Stomach (tissue), 9 donors: ENCODE results near the gene CLRN1. TPM values are rescaled to one million over a fixed set of nuclear protein-coding genes. Genes with fewer than 3 reads are reported as not detected.

ENCODE experiments used
- DNase-seq, 2 donors: peaks; one replicate each; pipeline versions ENCODE4 v3.0.0 to v3.0.0-alpha.2; 2013 to 2019
- H3K27ac ChIP-seq, 5 donors: fragments of 200-600 bp in 4 of 5; sonication (generic) in 4 of 5; one replicate each; pipeline ENCODE4 v1.5.1; 2013 to 2019; ENCODE audit warnings: mild to moderate bottlenecking in 1 of 5, moderate library complexity in 1 of 5
- H3K27me3 ChIP-seq, 3 donors: fragments of 200-600 bp; sonication (generic); one replicate each; pipeline ENCODE4 v1.5.1; 2017 to 2019; ENCODE audit warnings: mixed run types in 1 of 3
- H3K36me3 ChIP-seq, 4 donors: fragments of 200-600 bp; sonication (generic); 1 replicate in 3 of 4; 2 replicates in 1 of 4; pipeline ENCODE4 v1.5.1; 2016 to 2019
- H3K4me1 ChIP-seq, 4 donors: fragments of 200-600 bp; sonication (generic); one replicate each; pipeline ENCODE4 v1.5.1; 2016 to 2019
- H3K4me3 ChIP-seq, 4 donors: fragments of 200-600 bp; sonication (generic) in 3 of 4; one replicate each; pipeline ENCODE4 v1.5.1; 2016 to 2019; ENCODE audit warnings: mild to moderate bottlenecking in 1 of 4
- H3K9me3 ChIP-seq, 4 donors: fragments of 200-600 bp; sonication (generic); one replicate each; pipeline ENCODE4 v1.5.1; 2016 to 2019
- EP300 ChIP-seq: sonication (generic); formaldehyde crosslinking; IDR thresholded peaks from one replicate; pipeline ENCODE4 v1.6.1; 2017; ENCODE audit warnings: antibody characterized with exemption
- POLR2A ChIP-seq, 4 donors: fragments of 450-650 bp; IDR thresholded peaks; one replicate each; pipeline ENCODE4 v1.6.1; 2016; ENCODE audit warnings: antibody characterized with exemption in 4 of 4, control low read depth in 2 of 4, mild to moderate bottlenecking in 1 of 4, moderate library complexity in 1 of 4
- POLR2AphosphoS5 ChIP-seq, 3 donors: sonication (generic); formaldehyde crosslinking; IDR thresholded peaks; one replicate each; pipeline ENCODE4 v1.6.1; 2016; ENCODE audit warnings: antibody characterized with exemption in 3 of 3
- WGBS, 5 donors: extraction: QIAGEN DNeasy Blood & Tissue Kit in 3 of 5; methylation state at CpG; one replicate each; pipeline versions ENCODE4 v1.1.5 to v1.1.7; 2013 to 2018; 5-methylcytosine and 5-hydroxymethylcytosine counted together
- intact Hi-C: fragments of 100-400 bp; cut with DNase I; formaldehyde crosslinking; loops from one replicate; pipeline ENCODE4 v1.15.1; 2023; ENCODE audit warnings: low total_unique reads
- polyA plus RNA-seq, 3 donors: library from polyadenylated mRNA; stranded (reverse); fragments of 200-250 nt; gene quantifications; one replicate each; pipeline ENCODE4 v1.2.3, GENCODE V29; 2013
- total RNA-seq, 5 donors: library from RNA; depleted of rRNA; stranded (reverse); fragments of >200 nt; gene quantifications; one replicate each; pipeline versions ENCODE4 v1.1.0 to v1.2.3, GENCODE V29; 2014 to 2016
- TF ChIP-seq, protein P1 (sequence below), 7 experiments: fragments of 450-650 bp in 4 of 7; fragments of 200-600 bp in 3 of 7; sonication (generic) in 3 of 7; IDR thresholded peaks; one replicate each; pipeline ENCODE4 v1.5.1; 2016 to 2019; ENCODE audit warnings: antibody characterized with exemption in 7 of 7, control low read depth in 2 of 7, mild to moderate bottlenecking in 1 of 7
- donor health status: healthy with polysubstance abuse.
- donor health status: Bipolar disorder and iron deficiency.
- donor health status: healthy.

The CLRN1 gene
- total and polyA plus RNA-seq, 8 donors = not detected

DNA sequence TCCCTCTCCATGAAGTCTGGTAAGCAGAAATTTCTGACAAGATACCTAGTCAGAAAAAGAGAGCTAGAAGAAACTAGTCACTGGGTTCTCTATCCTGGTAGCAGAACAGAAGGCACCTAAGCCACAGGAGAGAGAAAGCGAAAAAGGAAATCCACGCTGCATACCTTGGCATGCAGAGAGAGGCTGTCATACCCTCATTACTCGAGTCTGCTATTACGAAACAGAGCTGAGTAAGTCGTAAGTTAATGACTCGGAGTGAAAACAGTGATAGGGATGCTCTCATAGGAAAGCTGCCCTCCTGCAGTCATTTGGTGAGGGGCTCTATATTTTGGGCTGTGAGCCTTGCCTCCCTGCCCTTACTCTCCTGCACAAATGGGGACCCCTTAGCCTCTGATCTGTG lies 16.2 kb downstream of the CLRN1 start:
- Histone ChIP-seq H3K27ac (no peak overlapping the region), H3K9me3 (no peaks in the 10 kb centered on the region), H3K27me3 (no peaks in the 10 kb centered on the region), H3K4me1 (no peaks in the 10 kb centered on the region), H3K36me3 (no peaks in the 10 kb centered on the region), H3K4me3 (no peak overlapping the region)
- intact Hi-C loops = no loop called here
- TF ChIP-seq, protein P1, sequence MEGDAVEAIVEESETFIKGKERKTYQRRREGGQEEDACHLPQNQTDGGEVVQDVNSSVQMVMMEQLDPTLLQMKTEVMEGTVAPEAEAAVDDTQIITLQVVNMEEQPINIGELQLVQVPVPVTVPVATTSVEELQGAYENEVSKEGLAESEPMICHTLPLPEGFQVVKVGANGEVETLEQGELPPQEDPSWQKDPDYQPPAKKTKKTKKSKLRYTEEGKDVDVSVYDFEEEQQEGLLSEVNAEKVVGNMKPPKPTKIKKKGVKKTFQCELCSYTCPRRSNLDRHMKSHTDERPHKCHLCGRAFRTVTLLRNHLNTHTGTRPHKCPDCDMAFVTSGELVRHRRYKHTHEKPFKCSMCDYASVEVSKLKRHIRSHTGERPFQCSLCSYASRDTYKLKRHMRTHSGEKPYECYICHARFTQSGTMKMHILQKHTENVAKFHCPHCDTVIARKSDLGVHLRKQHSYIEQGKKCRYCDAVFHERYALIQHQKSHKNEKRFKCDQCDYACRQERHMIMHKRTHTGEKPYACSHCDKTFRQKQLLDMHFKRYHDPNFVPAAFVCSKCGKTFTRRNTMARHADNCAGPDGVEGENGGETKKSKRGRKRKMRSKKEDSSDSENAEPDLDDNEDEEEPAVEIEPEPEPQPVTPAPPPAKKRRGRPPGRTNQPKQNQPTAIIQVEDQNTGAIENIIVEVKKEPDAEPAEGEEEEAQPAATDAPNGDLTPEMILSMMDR (IDR thresholded peaks at IDR 0.05) = no peak
- TF ChIP-seq EP300 (no peak), POLR2AphosphoS5 (IDR thresholded peaks at IDR 0.05) (no peak), POLR2A (IDR thresholded peaks at IDR 0.05) (no peak)
- WGBS, 5 donors = 55 to 68% (median 60%) methylated on average over 6 of the region's 6 CpGs
- DNase-seq = no peak

DNA sequence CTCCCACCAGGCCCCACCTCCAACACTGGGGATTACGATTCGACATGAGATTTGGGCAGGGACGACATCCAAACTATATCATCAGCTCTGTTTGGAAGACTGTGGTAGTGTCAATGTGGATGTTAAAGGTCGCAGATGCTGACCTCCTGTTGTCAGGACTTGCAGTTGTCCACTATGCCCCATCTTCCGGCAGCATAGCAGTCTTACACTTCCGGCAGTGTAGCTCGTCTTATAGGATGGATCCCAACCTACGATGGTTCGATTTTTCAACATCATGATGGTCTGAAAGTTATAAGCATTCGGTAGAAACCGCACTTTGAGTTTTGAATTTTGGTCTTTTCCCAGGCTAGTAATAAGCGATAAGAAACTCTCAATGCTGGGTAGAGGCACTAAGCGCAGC lies 20.6 kb downstream of the CLRN1 start:
- no peaks in the 10 kb centered on the region for H3K4me1 ChIP-seq
- H3K27me3 ChIP-seq = no peaks in the 10 kb centered on the region
- H3K4me3 ChIP-seq = no peak overlapping the region
- H3K36me3 ChIP-seq = no peaks in the 10 kb centered on the region
- WGBS, 5 donors = 90 to 96% (median 92%) methylated on average over 13 of the region's 13 CpGs
- DNase-seq = no peak
- no peaks in the 10 kb centered on the region for H3K9me3 ChIP-seq
- H3K27ac ChIP-seq = no peak overlapping the region
- intact Hi-C loops = no loop called here
- TF ChIP-seq POLR2AphosphoS5 (IDR thresholded peaks at IDR 0.05) (no peak), POLR2A (IDR thresholded peaks at IDR 0.05) (no peak), EP300 (no peak)
- TF ChIP-seq, protein P1 (IDR thresholded peaks at IDR 0.05) = no peak

DNA sequence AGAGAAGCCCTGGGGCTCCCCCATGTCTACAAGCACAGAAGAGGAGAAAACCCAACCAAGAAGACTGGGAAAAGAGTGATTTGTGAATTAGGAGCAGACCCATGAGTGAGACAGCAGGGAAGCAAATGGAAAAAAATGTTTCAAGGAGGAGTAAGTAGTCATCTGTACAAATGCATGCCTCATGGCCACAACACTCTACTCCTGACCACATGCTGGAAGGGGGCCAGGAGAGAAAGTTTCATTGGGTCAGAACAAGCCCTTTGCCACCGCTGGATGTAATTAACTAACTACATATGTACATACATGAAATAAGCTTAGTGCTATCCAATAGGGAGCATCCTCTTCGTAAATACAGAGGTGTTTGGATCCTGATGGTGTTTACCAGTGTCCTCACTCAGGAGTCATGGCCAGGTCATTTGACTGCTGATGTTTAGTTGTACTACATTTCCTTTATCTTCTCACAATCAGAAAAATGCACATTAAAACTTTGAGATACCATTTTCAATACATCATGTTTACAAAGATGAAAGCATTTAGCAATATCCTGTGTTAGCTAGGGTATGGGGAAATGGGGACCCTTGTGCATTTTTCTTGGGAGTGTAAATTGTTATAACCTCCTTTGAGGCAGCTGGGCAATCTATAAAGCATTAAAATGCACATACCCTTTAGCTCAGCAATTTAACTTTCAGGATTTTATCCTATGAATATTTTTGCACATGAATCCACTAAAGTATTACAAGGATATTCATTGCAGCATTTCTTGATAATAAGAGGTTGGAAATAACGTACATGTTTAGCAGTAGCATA lies 27.1 kb downstream of the CLRN1 start:
- H3K36me3 ChIP-seq = no peaks in the 10 kb centered on the region
- TF ChIP-seq POLR2AphosphoS5 (IDR thresholded peaks at IDR 0.05) (no peak), EP300 (no peak), POLR2A (IDR thresholded peaks at IDR 0.05) (no peak)
- intact Hi-C loops = no loop called here
- no peak overlapping the region for H3K4me3 ChIP-seq
- DNase-seq = no peak
- H3K27ac ChIP-seq = no peak overlapping the region
- H3K9me3 ChIP-seq = no peaks in the 10 kb centered on the region
- H3K27me3 ChIP-seq = no peaks in the 10 kb centered on the region
- no peaks in the 10 kb centered on the region for H3K4me1 ChIP-seq
- 58 to 73% (median 67%) methylated on average over 3 of the region's 3 CpGs for WGBS, 5 donors

DNA sequence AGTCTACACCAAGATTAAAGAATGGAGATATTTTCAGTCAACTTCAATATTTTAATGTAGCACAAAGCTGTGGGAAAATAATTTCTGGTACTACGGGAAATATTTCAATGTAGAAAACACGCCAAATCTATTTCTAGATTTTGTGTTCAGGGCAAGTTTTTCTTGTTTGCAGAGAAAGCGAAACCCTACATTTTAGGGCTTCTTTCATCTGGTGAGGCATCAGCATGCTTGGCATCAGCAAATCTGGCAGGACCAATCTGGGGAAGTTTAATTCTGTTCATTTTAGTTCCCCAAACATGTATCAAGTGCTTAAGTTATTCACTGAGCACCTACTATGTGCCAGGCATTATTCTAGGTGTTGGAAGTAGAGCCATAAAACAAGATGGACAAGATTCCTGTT lies 30.3 kb downstream of the CLRN1 start:
- Histone ChIP-seq H3K27me3 (no peaks in the 10 kb centered on the region), H3K9me3 (no peaks in the 10 kb centered on the region), H3K36me3 (no peaks in the 10 kb centered on the region), H3K4me3 (no peak overlapping the region), H3K27ac (no peak overlapping the region), H3K4me1 (no peaks in the 10 kb centered on the region)
- WGBS, 5 donors = 61 to 83% (median 66%) methylated on average over 3 of the region's 3 CpGs
- intact Hi-C loops = no loop called here
- DNase-seq = no peak
- TF ChIP-seq, protein P1 (IDR thresholded peaks at IDR 0.05) = no peak
- TF ChIP-seq EP300 (no peak), POLR2AphosphoS5 (IDR thresholded peaks at IDR 0.05) (no peak), POLR2A (IDR thresholded peaks at IDR 0.05) (no peak)

DNA sequence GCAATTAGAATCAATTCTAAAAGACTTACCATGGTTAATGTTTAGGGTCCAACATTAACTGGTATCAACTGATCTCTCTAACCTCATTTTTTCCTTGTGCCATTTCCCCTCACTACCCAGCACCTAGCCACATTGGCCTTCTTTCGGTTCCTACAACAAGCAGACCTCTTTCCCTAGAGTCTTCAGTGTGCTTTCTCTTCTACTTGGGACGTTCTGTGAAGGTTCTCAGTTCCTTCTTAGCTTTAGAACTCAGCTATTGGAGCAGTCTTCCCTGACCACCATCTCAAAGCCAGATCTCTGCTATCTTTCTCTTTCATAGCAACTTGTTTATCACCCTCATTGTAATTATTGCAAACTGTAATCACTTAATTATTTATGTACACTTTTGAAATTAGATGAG lies 35.8 kb downstream of the CLRN1 start:
- no peak overlapping the region for H3K27ac ChIP-seq
- H3K4me1 ChIP-seq = no peaks in the 10 kb centered on the region
- no peak for DNase-seq
- 52 to 60% (median 58%) methylated on average over 2 of the region's 2 CpGs for WGBS, 5 donors
- H3K36me3 ChIP-seq = no peaks in the 10 kb centered on the region
- H3K9me3 ChIP-seq = no peaks in the 10 kb centered on the region
- no peak overlapping the region for H3K4me3 ChIP-seq
- TF ChIP-seq, protein P1 (IDR thresholded peaks at IDR 0.05) = no peak
- no peak for TF ChIP-seq EP300
- no peak for TF ChIP-seq POLR2AphosphoS5 (IDR thresholded peaks at IDR 0.05)
- TF ChIP-seq POLR2A (IDR thresholded peaks at IDR 0.05) = no peak
- intact Hi-C loops = loop anchor here (10.0 kb wide), 1 partner anchor 188 kb away; no protein-coding TSS in a partner anchor
- no peaks in the 10 kb centered on the region for H3K27me3 ChIP-seq
